H1 (cell line): ENCODE results near the gene TMCO2. TPM values are rescaled to one million over a fixed set of nuclear protein-coding genes. Genes with fewer than 3 reads are reported as not detected.

ENCODE experiments used
- ASH2L ChIP-seq: fragments of 200-600, 300-600 bp; sonication (generic); IDR thresholded peaks from one replicate; pipeline ENCODE4 v1.7.1; 2017; ENCODE audit warnings: low read length
- BRCA1 ChIP-seq: IDR thresholded peaks from 2 replicates; pipeline ENCODE4 v1.6.1; 2012; ENCODE audit warnings: low read depth, low read length, improper control_type of control experiment
- CEBPB ChIP-seq: IDR thresholded peaks from 2 replicates; pipeline ENCODE4 v1.6.1; 2012; ENCODE audit warnings: low read depth, low read length
- CHD1 ChIP-seq: IDR thresholded peaks from 2 replicates; pipeline ENCODE4 v1.6.1; 2012; ENCODE audit warnings: low read depth, low read length, improper control_type of control experiment
- EP300 ChIP-seq, 2 experiments: IDR thresholded peaks; 1 replicate in 1 of 2; 2 replicates in 1 of 2; pipeline ENCODE4 v1.6.1; 2011 to 2012; ENCODE audit warnings: low read depth in 2 of 2, low read length in 2 of 2, mild to moderate bottlenecking in 2 of 2, borderline replicate concordance in 1 of 2, inconsistent platforms in 1 of 2, moderate library complexity in 1 of 2
- FOSL1 ChIP-seq: IDR thresholded peaks from 2 replicates; pipeline ENCODE4 v1.6.1; 2011; ENCODE audit warnings: mild to moderate bottlenecking, low read depth, low read length, moderate library complexity; ENCODE audit not compliant: insufficient read depth
- HDAC2 ChIP-seq, 2 experiments: fragments of 300-600 bp in 1 of 2; sonication (generic) in 1 of 2; IDR thresholded peaks; 2 replicates each; pipeline ENCODE4 v1.6.1; 2011 to 2012; ENCODE audit warnings: low read depth in 2 of 2, low read length in 2 of 2, mild to moderate bottlenecking in 2 of 2, moderate library complexity in 2 of 2, borderline replicate concordance in 1 of 2, inconsistent platforms in 1 of 2
- HDAC6 ChIP-seq: IDR thresholded peaks from one replicate; pipeline ENCODE4 v1.7.1; 2012; ENCODE audit warnings: low read depth, mild to moderate bottlenecking, inconsistent platforms, low read length, moderate library complexity
- JUND ChIP-seq: IDR thresholded peaks from 2 replicates; pipeline ENCODE4 v1.6.1; 2011; ENCODE audit warnings: mild to moderate bottlenecking, improper control_type of control experiment, low read length
- KDM1A ChIP-seq: fragments of 200-600, 300-600 bp; sonication (generic); IDR thresholded peaks from 2 replicates; pipeline ENCODE4 v1.7.1; 2016; ENCODE audit warnings: mild to moderate bottlenecking, low read length, borderline replicate concordance
- SIX5 ChIP-seq: IDR thresholded peaks from 2 replicates; pipeline ENCODE4 v1.6.1; 2011; ENCODE audit warnings: mild to moderate bottlenecking, low read depth, low read length
- SRF ChIP-seq: IDR thresholded peaks from 2 replicates; pipeline ENCODE4 v1.6.1; 2011; ENCODE audit warnings: mild to moderate bottlenecking, low read depth, low read length, moderate library complexity
- TAF1 ChIP-seq: IDR thresholded peaks from 2 replicates; pipeline ENCODE4 v1.6.1; 2011; ENCODE audit warnings: mild to moderate bottlenecking, low read depth, low read length
- TAF7 ChIP-seq: optimal IDR thresholded peaks from 2 replicates; pipeline ENCODE3; 2011; ENCODE audit warnings: low read depth, mild to moderate bottlenecking, inconsistent platforms, low read length, moderate library complexity, borderline replicate concordance
- TBP ChIP-seq: IDR thresholded peaks from 2 replicates; pipeline ENCODE4 v1.6.1; 2011; ENCODE audit warnings: low read depth, low read length, improper control_type of control experiment
- ZNF274 ChIP-seq: IDR thresholded peaks from 2 replicates; pipeline ENCODE4 v1.7.0; 2012; ENCODE audit warnings: low read length, borderline replicate concordance; ENCODE audit errors: extremely low read depth
- polyA plus RNA-seq, 7 experiments: library from polyadenylated mRNA; depleted of rRNA in 3 of 7; stranded (reverse) in 5 of 7; unstranded in 2 of 7; fragments of >200 nt in 5 of 7; fragments of 200-250 nt in 2 of 7; gene quantifications; 1 replicate in 5 of 7; 2 replicates in 1 of 7; 4 replicates in 1 of 7; pipeline versions ENCODE4 v1.2.1 to v1.2.3, GENCODE V29; 2011 to 2013; ENCODE audit warnings: missing spikeins in 2 of 7, mixed read lengths in 2 of 7
- total RNA-seq: library from RNA; stranded (reverse); fragmentation: NEBNext Ultra II Directional; extraction: Animal tissue kit (Norgen Biotek cat#: 25700); gene quantifications from 2 replicates; pipeline ENCODE4 v1.2.1, GENCODE V29; 2021
- TF ChIP-seq, protein P1 (sequence below): IDR thresholded peaks from 2 replicates; pipeline ENCODE4 v1.6.1; 2011; ENCODE audit warnings: low read length, improper control_type of control experiment
- TF ChIP-seq, protein P2 (sequence below): IDR thresholded peaks from 2 replicates; pipeline ENCODE4 v1.6.1; 2012; ENCODE audit warnings: inconsistent platforms
- TF ChIP-seq, protein P3 (sequence below), 3 experiments: IDR thresholded peaks; 1 replicate in 2 of 3; 2 replicates in 1 of 3; pipeline versions ENCODE4 v1.5.1 to v1.6.1; 2011; ENCODE audit warnings: low read length in 3 of 3, mild to moderate bottlenecking in 3 of 3, inconsistent platforms in 2 of 3, low read depth in 1 of 3, moderate library complexity in 1 of 3; ENCODE audit not compliant: insufficient read depth in 1 of 3; ENCODE audit errors: control extremely low read depth in 1 of 3

TMCO2 gene
- total and polyA plus RNA-seq, 2 of the 8 experiments (the other 6 are each of a cell fraction or from before 2014, with no cell fraction given) = not detected

DNA sequence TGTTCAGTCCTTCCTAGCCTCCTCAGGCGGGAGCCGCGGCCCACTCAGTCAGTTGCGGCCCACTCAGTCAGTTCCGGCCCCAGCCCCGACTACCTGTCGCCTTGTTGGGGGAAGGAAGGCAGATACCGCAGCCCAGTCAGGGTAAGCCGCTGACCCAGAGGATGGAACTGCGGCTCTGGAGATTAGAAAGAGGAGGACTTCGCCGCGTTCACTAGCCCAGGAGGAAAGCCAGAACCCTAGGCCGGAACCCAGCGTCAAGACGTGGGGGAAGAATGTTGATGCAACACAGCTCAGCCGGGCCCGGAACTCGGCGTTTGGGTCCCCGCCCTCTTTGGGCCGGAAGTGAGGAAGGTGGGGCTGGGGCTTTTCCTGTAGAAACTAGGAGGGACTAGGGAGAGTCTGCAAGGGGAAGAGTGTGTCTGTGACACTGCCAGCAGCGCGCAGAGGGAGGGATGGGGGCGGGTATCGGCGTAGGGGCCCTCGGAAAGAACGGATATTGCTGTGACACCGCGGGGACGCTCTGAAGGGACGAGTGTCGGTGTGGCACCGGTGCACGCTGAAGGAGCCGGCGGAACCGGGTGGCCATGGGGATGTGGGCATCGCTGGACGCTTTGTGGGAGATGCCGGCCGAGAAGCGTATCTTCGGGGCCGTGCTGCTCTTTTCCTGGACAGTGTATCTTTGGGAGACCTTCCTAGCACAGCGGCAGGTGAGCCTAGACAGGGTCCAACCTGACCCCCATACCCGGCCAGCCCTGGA lies 10.1 kb downstream of the TMCO2 start, which contains the start of gene ZMPSTE24 (continued):
- TF ChIP-seq TAF1 (peak; percentile 93), KDM1A (no peak), EP300 (IDR thresholded peaks at IDR 0.05; ENCODE audit: borderline replicate concordance in 1 of 2, low read depth in 2 of 2, low read length in 2 of 2) (no peak; a peak in 1 of 3 replicates), HDAC6 (no peak), ASH2L (peak; percentile 98), SRF (peak; percentile 27; the same call in 1 of the 2 replicates), TBP (peak; percentile 85), JUND (no peak; the same call in 1 of the 2 replicates), BRCA1 (no peak), HDAC2 (IDR thresholded peaks at IDR 0.05; ENCODE audit: borderline replicate concordance in 1 of 2, low read depth in 2 of 2, low read length in 2 of 2) (no peak), FOSL1 (no peak), CEBPB (peak; percentile 59), CHD1 (no peak), SIX5 (peak; percentile 6; the same call in 1 of the 2 replicates), ZNF274 (no peak), TAF7 (peak; percentile 72)
- TF ChIP-seq, protein P1, sequence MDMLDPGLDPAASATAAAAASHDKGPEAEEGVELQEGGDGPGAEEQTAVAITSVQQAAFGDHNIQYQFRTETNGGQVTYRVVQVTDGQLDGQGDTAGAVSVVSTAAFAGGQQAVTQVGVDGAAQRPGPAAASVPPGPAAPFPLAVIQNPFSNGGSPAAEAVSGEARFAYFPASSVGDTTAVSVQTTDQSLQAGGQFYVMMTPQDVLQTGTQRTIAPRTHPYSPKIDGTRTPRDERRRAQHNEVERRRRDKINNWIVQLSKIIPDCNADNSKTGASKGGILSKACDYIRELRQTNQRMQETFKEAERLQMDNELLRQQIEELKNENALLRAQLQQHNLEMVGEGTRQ = no peak; the same call in 1 of the 2 replicates
- TF ChIP-seq, protein P2, sequence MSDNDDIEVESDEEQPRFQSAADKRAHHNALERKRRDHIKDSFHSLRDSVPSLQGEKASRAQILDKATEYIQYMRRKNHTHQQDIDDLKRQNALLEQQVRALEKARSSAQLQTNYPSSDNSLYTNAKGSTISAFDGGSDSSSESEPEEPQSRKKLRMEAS = peak; percentile 86; the same call in 1 of the 2 replicates
- TF ChIP-seq, protein P3, sequence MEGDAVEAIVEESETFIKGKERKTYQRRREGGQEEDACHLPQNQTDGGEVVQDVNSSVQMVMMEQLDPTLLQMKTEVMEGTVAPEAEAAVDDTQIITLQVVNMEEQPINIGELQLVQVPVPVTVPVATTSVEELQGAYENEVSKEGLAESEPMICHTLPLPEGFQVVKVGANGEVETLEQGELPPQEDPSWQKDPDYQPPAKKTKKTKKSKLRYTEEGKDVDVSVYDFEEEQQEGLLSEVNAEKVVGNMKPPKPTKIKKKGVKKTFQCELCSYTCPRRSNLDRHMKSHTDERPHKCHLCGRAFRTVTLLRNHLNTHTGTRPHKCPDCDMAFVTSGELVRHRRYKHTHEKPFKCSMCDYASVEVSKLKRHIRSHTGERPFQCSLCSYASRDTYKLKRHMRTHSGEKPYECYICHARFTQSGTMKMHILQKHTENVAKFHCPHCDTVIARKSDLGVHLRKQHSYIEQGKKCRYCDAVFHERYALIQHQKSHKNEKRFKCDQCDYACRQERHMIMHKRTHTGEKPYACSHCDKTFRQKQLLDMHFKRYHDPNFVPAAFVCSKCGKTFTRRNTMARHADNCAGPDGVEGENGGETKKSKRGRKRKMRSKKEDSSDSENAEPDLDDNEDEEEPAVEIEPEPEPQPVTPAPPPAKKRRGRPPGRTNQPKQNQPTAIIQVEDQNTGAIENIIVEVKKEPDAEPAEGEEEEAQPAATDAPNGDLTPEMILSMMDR (IDR thresholded peaks at IDR 0.05; ENCODE audit: control extremely low read depth in 1 of 3, insufficient read depth in 1 of 3, low read depth in 1 of 3, low read length in 3 of 3) = no peak
